Aortic smooth muscle cell (primary cell): ENCODE data around the gene CENPP. TPM values are rescaled to one million over a fixed set of nuclear protein-coding genes. Genes with fewer than 3 reads are reported as not detected.

Source experiments
- total RNA-seq: library from RNA; depleted of rRNA; stranded (reverse); fragments of >200 nt; gene quantifications from 2 replicates; pipeline ENCODE4 v1.2.3, GENCODE V29; 2014

Gene CENPP
- total RNA-seq = 3.4 and 3.5 TPM in 2 replicates

GRCh38 chr9:92325269-92325990 is at the start of gene CENPP, which contains the start of gene NOL8:
Gene CENPP (plus strand): TSS chr9:92325953.
Gene NOL8 (minus strand): TSS chr9:92325350. CDS start chr9:92324161, 1,189 bp downstream.

GRCh38 chr9:92293452-92294296 is 32.1 kb upstream of the CENPP start, which contains the start of gene IARS1:
Gene IARS1 (minus strand): TSS chr9:92293697. CDS start chr9:92289419, 4,278 bp downstream.

GRCh38 chr9:92404042-92404836 is 78.5 kb downstream of the CENPP start, which contains the start of gene OGN:
Gene OGN (minus strand): TSS chr9:92404578. CDS start chr9:92403407, 1,171 bp downstream.

GRCh38 chr9:92424340-92424739 is 98.6 kb downstream of the CENPP start, which contains the start of gene OMD:
Gene OMD (minus strand): TSS chr9:92424471. CDS start chr9:92417558, 6,913 bp downstream.

GRCh38 chr9:92482329-92482728 is 156.6 kb downstream of the CENPP start, which contains the start of gene ASPN:
Gene ASPN (minus strand): TSS chr9:92482506.

GRCh38 chr9:92535940-92536850 is 210.4 kb downstream of the CENPP start, which contains the start of gene ECM2:
Gene ECM2 (minus strand): TSS chr9:92535990. CDS start chr9:92522866, 13,124 bp downstream.

Other genes with a start within 250 kb of the CENPP start
- gene SPTLC1, start 210.5 kb upstream of the CENPP start, total RNA-seq = 82.7 and 89.6 TPM in 2 replicates
- 256 and 335 TPM in 2 replicates for gene IARS1, start 32.3 kb upstream of the CENPP start, total RNA-seq
- 23.6 and 26.5 TPM in 2 replicates for gene NOL8, start 603 bp upstream of the CENPP start, total RNA-seq
- 2.0 and 16.8 TPM in 2 replicates for gene OGN, start 78.6 kb downstream of the CENPP start, total RNA-seq
- 1.1 and 4.6 TPM in 2 replicates for gene OMD, start 98.5 kb downstream of the CENPP start, total RNA-seq
- 1.7 and 19.8 TPM in 2 replicates for gene ASPN, start 156.6 kb downstream of the CENPP start, total RNA-seq
- 8.2 and 22.3 TPM in 2 replicates for gene ECM2, start 210.0 kb downstream of the CENPP start, total RNA-seq